Daoy (cell line): ENCODE measurements around the gene ARHGEF28. TPM values are rescaled to one million over a fixed set of nuclear protein-coding genes. Genes with fewer than 3 reads are reported as not detected.

ENCODE experiments used
- DNase-seq: peaks from one replicate; pipeline ENCODE4 v3.0.0-alpha.2; 2015; ENCODE audit warnings: low read depth
- total RNA-seq: library from RNA; depleted of rRNA; stranded (reverse); fragments of >200 nt; shearing (Covaris generic); gene quantifications from 2 replicates; pipeline ENCODE4 v1.2.3, GENCODE V29; 2014

ARHGEF28 gene
- total RNA-seq, 1 experiment from 2014 or later, result 3.9 TPM

- no peak for DNase-seq
These were observed 231.0 kb downstream of the ARHGEF28 start for GRCh38 chr5:73856997-73857396.

- DNase-seq, result no peak
These were observed 231.4 kb downstream of the ARHGEF28 start for GRCh38 chr5:73857446-73857845.

GRCh38 chr5:73858054-73858453, 232.1 kb downstream of the ARHGEF28 start:
- no peak for DNase-seq

- no peak for DNase-seq
These were observed 232.8 kb downstream of the ARHGEF28 start for GRCh38 chr5:73858776-73859175.

GRCh38 chr5:73859696-73860095, 233.7 kb downstream of the ARHGEF28 start:
- no peak for DNase-seq

GRCh38 chr5:73861313-73861988, 235.5 kb downstream of the ARHGEF28 start:
- DNase-seq, result no peak

- no peak for DNase-seq
These were observed 236.8 kb downstream of the ARHGEF28 start for GRCh38 chr5:73862796-73863195.

- DNase-seq, result no peak
These were observed 237.9 kb downstream of the ARHGEF28 start for GRCh38 chr5:73863876-73864275.

GRCh38 chr5:73865315-73865714, 239.3 kb downstream of the ARHGEF28 start:
- DNase-seq, result no peak

- no peak for DNase-seq
These were observed 241.6 kb downstream of the ARHGEF28 start for GRCh38 chr5:73867345-73868335.

GRCh38 chr5:73883646-73884045, 257.6 kb downstream of the ARHGEF28 start:
- no peak for DNase-seq

GRCh38 chr5:73887688-73888087, 261.7 kb downstream of the ARHGEF28 start:
- no peak for DNase-seq

- DNase-seq, result no peak
These were observed 264.6 kb downstream of the ARHGEF28 start for GRCh38 chr5:73890569-73890968.

GRCh38 chr5:73892218-73892617, 266.2 kb downstream of the ARHGEF28 start:
- no peak for DNase-seq

GRCh38 chr5:73892806-73893205, 266.8 kb downstream of the ARHGEF28 start:
- DNase-seq, result no peak

GRCh38 chr5:73893813-73894212, 267.8 kb downstream of the ARHGEF28 start:
- DNase-seq, result no peak

- DNase-seq, result no peak
These were observed 268.9 kb downstream of the ARHGEF28 start for GRCh38 chr5:73894860-73895259.

GRCh38 chr5:73895471-73895870, 269.5 kb downstream of the ARHGEF28 start:
- no peak for DNase-seq

GRCh38 chr5:73896097-73896496, 270.1 kb downstream of the ARHGEF28 start:
- DNase-seq, result no peak

GRCh38 chr5:73896668-73897067, 270.7 kb downstream of the ARHGEF28 start:
- DNase-seq, result no peak

- DNase-seq, result no peak
These were observed 271.9 kb downstream of the ARHGEF28 start for GRCh38 chr5:73897893-73898292.

- no peak for DNase-seq
These were observed 273.1 kb downstream of the ARHGEF28 start for GRCh38 chr5:73899055-73899454.

- DNase-seq, result no peak
These were observed 273.9 kb downstream of the ARHGEF28 start for GRCh38 chr5:73899916-73900315.
